Cardiac septum (tissue), 1 donor: ENCODE data around the gene RUNDC1. TPM values are rescaled to one million over a fixed set of nuclear protein-coding genes. Genes with fewer than 3 reads are reported as not detected.

Experiments used
- DNase-seq: peaks from one replicate; pipeline ENCODE4 v3.0.0-alpha.2; 2020; ENCODE audit warnings: low spot score
- intact Hi-C: fragments of 100-400 bp; cut with DNase I; formaldehyde crosslinking; loops from one replicate; pipeline ENCODE4 v1.14.0; 2022
- total RNA-seq: library from RNA; stranded (reverse); fragmentation: NEBNext Ultra II Directional; extraction: Animal tissue kit (Norgen Biotek cat#: 25700); gene quantifications from one replicate; pipeline ENCODE4 v1.2.1, GENCODE V29; 2021
- donor health status: DM: no; HTN: no; CAD: no.

Gene RUNDC1
- total RNA-seq, 1 donor from 2014 or later: 14.8 TPM

DNA sequence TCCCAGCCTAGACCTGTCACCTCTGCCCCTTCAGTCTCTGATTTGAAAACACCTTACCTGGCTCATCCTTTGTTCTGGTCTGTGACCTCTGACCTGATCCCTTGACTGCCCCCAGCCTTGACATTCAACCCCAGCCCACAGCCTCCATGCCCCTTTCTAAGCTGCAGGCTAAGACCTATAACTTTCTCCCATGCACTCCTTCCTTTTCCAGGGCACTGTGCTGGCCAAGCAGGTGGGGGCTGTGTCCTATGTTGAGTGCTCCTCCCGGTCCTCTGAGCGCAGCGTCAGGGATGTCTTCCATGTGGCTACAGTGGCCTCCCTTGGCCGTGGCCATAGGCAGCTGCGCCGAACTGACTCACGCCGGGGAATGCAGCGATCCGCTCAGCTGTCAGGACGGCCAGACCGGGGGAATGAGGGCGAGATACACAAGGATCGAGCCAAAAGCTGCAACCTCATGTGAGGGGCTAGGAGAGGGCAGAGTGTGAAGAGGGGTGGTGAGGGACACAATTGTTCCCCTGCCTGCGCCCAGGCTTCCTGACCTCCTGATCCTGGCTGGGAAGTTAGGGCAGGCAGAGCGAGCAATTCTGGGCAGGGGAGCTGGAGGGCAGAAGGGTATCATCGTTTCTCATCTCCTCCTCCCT, 48.0 kb downstream of the RUNDC1 start:
- intact Hi-C loops: loop anchor here (10.0 kb wide), 1 partner anchor 306 kb away; no protein-coding TSS in a partner anchor
- no peak for DNase-seq

GRCh38 chr17:43030137-43030767, 49.9 kb downstream of the RUNDC1 start:
- no peak for DNase-seq
- intact Hi-C loops: no loop called here

DNA sequence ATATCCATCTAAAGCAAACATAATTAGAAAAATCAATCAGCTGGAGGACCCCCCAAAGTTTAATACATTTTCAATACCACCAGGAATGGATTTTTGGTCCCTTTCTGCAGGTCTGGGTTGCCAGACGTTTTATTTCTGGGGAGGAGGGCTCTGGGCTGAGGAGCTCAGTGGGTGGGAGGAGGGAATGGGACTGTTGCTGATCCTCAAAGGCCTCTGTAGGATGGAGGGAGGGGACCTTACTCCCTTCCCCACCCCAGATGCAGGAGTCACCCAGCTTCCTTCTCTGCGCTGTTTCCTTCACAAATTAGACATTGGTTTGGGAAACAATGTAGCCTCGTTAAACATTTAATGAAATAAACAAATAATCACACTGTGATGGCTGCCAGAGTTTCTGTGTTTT, 51.3 kb downstream of the RUNDC1 start:
- DNase-seq: no peak
- intact Hi-C loops: no loop called here

- intact Hi-C loops: no loop called here
- DNase-seq: no peak
Measured at GRCh38 chr17:43033948-43034881, 53.9 kb downstream of the RUNDC1 start.

GRCh38 chr17:43034894-43035293, 54.5 kb downstream of the RUNDC1 start:
- intact Hi-C loops: no loop called here
- DNase-seq: no peak

- intact Hi-C loops: no loop called here
Measured at GRCh38 chr17:43039646-43040045, 59.3 kb downstream of the RUNDC1 start.

DNA sequence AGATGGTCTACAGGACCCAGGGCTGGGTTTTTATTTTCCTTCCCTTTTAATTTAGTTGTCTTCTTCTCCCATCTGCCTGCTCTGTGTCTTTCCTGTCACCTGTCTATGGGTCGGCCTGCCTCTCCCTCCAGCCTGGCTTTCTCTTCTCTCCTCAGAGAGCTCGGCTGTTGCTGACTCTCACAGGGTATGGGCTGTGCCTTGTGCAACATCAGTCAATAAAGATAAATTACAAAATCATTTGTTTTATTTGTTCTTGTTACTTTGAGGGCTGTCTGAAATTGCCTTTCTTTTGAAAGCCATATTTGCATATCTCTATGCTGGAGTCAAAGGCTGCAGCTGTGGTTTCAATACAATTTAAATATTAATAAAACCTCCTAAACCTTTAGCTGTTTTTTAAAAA, 60.3 kb downstream of the RUNDC1 start:
- DNase-seq: peak; percentile 33
- intact Hi-C loops: no loop called here

More at GRCh38 chr17:43039646-43040045, 59.3 kb downstream of the RUNDC1 start:
- DNase-seq: no peak

GRCh38 chr17:43042025-43042628, 61.8 kb downstream of the RUNDC1 start:
- intact Hi-C loops: no loop called here
- peak; percentile 17 for DNase-seq

Other genes starting within 250 kb of the RUNDC1 start
- 45.4 TPM for gene EZH1, start 235.5 kb upstream of the RUNDC1 start, total RNA-seq
- gene RAMP2, start 219.3 kb upstream of the RUNDC1 start, total RNA-seq: 45.8 TPM
- 32.3 TPM for gene VPS25, start 207.1 kb upstream of the RUNDC1 start, total RNA-seq
- gene WNK4, start 200.0 kb upstream of the RUNDC1 start, total RNA-seq: not detected
- 61.4 TPM for gene COA3, start 181.9 kb upstream of the RUNDC1 start, total RNA-seq
- not detected for gene CNTD1, start 181.7 kb upstream of the RUNDC1 start, total RNA-seq
- gene BECN1, start 156.3 kb upstream of the RUNDC1 start, total RNA-seq: 84.3 TPM
- gene PSME3, start 147.2 kb upstream of the RUNDC1 start, total RNA-seq: 66.9 TPM
- 0.89 TPM for gene AOC2, start 136.0 kb upstream of the RUNDC1 start, total RNA-seq
- 12.9 TPM for gene AOC3, start 129.4 kb upstream of the RUNDC1 start, total RNA-seq
- gene G6PC1, start 79.8 kb upstream of the RUNDC1 start, total RNA-seq: not detected
- 27.0 TPM for gene AARSD1, start 16.1 kb upstream of the RUNDC1 start, total RNA-seq
- gene PTGES3L, start 485 bp upstream of the RUNDC1 start, total RNA-seq: 51.2 TPM
- gene RPL27, start 17.9 kb downstream of the RUNDC1 start, total RNA-seq: 536 TPM
- gene IFI35, start 26.2 kb downstream of the RUNDC1 start, total RNA-seq: 13.7 TPM
- 81.3 TPM for gene VAT1, start 41.8 kb downstream of the RUNDC1 start, total RNA-seq
- gene RND2, start 44.7 kb downstream of the RUNDC1 start, total RNA-seq: 0.89 TPM
- gene BRCA1, start 144.8 kb downstream of the RUNDC1 start, total RNA-seq: 6.1 TPM
- 97.6 TPM for gene NBR1, start 190.6 kb downstream of the RUNDC1 start, total RNA-seq
- gene TMEM106A, start 231.3 kb downstream of the RUNDC1 start, total RNA-seq: 4.0 TPM
- not detected for gene CCDC200, start 248.1 kb downstream of the RUNDC1 start, total RNA-seq